A673 (cell line): ENCODE results near the gene TMC3. TPM values are rescaled to one million over a fixed set of nuclear protein-coding genes. Genes with fewer than 3 reads are reported as not detected.

Experiments used
- BruUV-seq: library from RNA; stranded (reverse); fragments of 400-500 nt; replicated peaks from 2 replicates; lab custom pipeline; 2021; lab: Mats Ljungman, UMichigan
- CTCF ChIA-PET: fragments of 300-600 bp; sonication (Branson Sonifier 250); formaldehyde crosslinking; loops from one replicate; lab custom pipeline; 2022; ENCODE audit warnings: antibody characterized with exemption; lab: Charles Lee
- POLR2A ChIA-PET: fragments of 300-600 bp; sonication (Branson Sonifier 250); formaldehyde crosslinking; loops from one replicate; lab custom pipeline; 2022; ENCODE audit warnings: antibody characterized with exemption; ENCODE audit not compliant: low non-redundant PET; lab: Charles Lee
- DNase-seq: peaks from one replicate; pipeline ENCODE4 v3.0.0-alpha.2; 2015; ENCODE audit warnings: low spot score
- H3K27ac ChIP-seq: fragments of 200-600 bp; sonication (generic); 2 replicates; pipeline ENCODE4 v1.5.1; 2016; ENCODE audit warnings: mixed run types, low read depth, mild to moderate bottlenecking, mixed read lengths, antibody characterized with exemption, low read length; ENCODE audit not compliant: poor library complexity, severe bottlenecking
- H3K27me3 ChIP-seq: fragments of 200-600 bp; sonication (generic); replicated peaks from 2 replicates; pipeline ENCODE4 v1.6.1; 2017; ENCODE audit warnings: mixed run types, low read depth, mild to moderate bottlenecking, mixed read lengths, antibody characterized with exemption, low read length; ENCODE audit not compliant: insufficient read depth, poor library complexity
- H3K36me3 ChIP-seq: fragments of 200-600 bp; sonication (generic); 2 replicates; pipeline ENCODE4 v1.6.1; 2016; ENCODE audit warnings: mixed run types, mild to moderate bottlenecking, mixed read lengths, antibody characterized with exemption, low read length; ENCODE audit not compliant: insufficient read depth, poor library complexity, severe bottlenecking
- H3K4me1 ChIP-seq: fragments of 200-600 bp; sonication (generic); 2 replicates; pipeline ENCODE4 v1.6.1; 2017; ENCODE audit warnings: mixed run types, mild to moderate bottlenecking, mixed read lengths, antibody characterized with exemption, low read length; ENCODE audit not compliant: insufficient read depth, poor library complexity, severe bottlenecking
- H3K4me3 ChIP-seq: fragments of 200-600 bp; sonication (generic); 2 replicates; pipeline ENCODE4 v1.5.1; 2016; ENCODE audit warnings: low read depth, mixed run types, mild to moderate bottlenecking, mixed read lengths, low read length; ENCODE audit not compliant: poor library complexity, severe bottlenecking
- H3K9me3 ChIP-seq: fragments of 200-600 bp; sonication (generic); 2 replicates; pipeline ENCODE4 v1.6.1; 2016; ENCODE audit warnings: mixed run types, low read depth, mild to moderate bottlenecking, mixed read lengths, antibody characterized with exemption, low read length; ENCODE audit not compliant: poor library complexity, severe bottlenecking
- CTCF ChIP-seq: fragments of 300-800, 200-600 bp; sonication (generic); conservative IDR thresholded peaks from 2 replicates; pipeline ENCODE4 v1.5.1; 2017; ENCODE audit warnings: low read depth, mild to moderate bottlenecking, antibody characterized with exemption, low read length, moderate library complexity, mixed read lengths
- EZH2 ChIP-seq: fragments of 200-600 bp; sonication (generic); IDR thresholded peaks from 2 replicates; pipeline ENCODE4 v1.6.1; 2017; ENCODE audit warnings: borderline replicate concordance, low read depth, mild to moderate bottlenecking, mixed read lengths, antibody characterized with exemption, low read length; ENCODE audit not compliant: poor library complexity, severe bottlenecking
- intact Hi-C: fragments of 100-400 bp; cut with micrococcal nuclease; formaldehyde crosslinking; loops from one replicate; pipeline ENCODE4 v1.10.0; 2022; ENCODE audit not compliant: unreplicated experiment
- total RNA-seq: library from RNA; stranded (reverse); gene quantifications from 2 replicates; pipeline ENCODE4 v1.2.3, GENCODE V29; 2021

The TMC3 gene
- total RNA-seq, 1 experiment from 2014 or later, result not detected

DNA sequence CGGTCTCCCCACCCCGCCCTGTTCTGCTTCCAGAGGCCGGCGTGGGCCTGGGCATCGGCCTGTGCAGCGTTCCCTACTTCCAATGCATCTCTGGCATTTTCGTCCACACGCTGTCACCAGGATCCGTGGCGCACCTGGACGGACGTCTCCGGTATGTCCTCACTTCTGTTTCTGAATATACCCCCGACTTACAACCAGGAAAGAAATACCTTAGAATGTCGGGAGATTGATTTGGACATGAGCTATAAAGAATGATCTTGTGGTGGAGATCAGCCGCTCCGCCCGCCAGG, 91.5 kb downstream of the TMC3 start:
- no peak overlapping the region for H3K4me3 ChIP-seq
- BruUV-seq, result no TSS peak
- H3K4me1 ChIP-seq, result no peaks in the 10 kb centered on the region
- CTCF ChIA-PET, result no interaction called here
- H3K36me3 ChIP-seq, result no peaks in the 10 kb centered on the region
- no peak overlapping the region for H3K27ac ChIP-seq
- H3K9me3 ChIP-seq, result no peaks in the 10 kb centered on the region
- DNase-seq, result no peak
- intact Hi-C loops, result no loop called here
- TF ChIP-seq EZH2, result no peak
- TF ChIP-seq CTCF, result no peak
- POLR2A ChIA-PET, result no interaction called here
- H3K27me3 ChIP-seq, result no peaks in the 10 kb centered on the region

DNA sequence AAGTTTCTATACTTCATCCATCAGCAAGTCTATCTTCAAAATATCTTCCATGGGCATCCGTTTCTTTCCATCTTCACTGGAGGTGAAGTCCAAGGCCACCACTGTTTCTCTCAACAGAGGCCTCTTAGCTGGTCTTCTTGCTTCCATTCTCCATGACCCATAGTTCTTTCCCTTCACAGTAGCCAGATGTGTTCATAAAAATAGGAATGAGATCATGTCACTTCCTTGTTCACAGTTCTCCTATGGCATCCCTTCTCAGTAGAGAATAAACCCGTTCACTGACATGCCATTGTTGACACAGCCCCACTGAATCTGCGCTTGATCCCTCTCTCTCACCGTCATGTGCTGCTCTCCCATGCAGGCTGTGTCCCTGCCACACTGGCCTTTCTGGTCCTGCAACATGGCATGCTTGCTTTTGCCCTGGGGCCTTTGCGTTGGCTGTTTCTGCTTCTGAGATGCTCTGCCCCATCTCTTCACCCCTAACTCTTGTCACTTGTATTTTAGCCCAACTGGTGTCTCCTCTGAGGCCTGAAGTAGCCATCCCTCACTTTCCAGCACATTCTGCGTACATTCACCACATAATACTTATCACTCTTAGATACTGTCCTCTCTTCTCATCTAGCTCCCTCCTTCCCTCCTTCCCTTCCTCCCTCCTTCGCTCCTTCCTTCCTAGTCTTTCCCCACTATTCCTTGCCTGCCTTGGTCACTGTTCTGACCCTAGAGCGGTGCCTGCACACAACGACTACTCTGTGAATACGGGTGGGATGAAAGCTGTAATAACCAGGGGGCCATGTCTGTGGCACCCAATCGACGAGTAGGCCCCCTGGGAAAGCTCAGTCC, 92.0 kb downstream of the TMC3 start:
- Histone ChIP-seq H3K27me3 (no peaks in the 10 kb centered on the region), H3K9me3 (peaks cover 2% of the 10 kb centered on the region), H3K27ac (no peak overlapping the region), H3K36me3 (no peaks in the 10 kb centered on the region), H3K4me3 (no peak overlapping the region), H3K4me1 (no peaks in the 10 kb centered on the region)
- no TSS peak for BruUV-seq
- no peak for TF ChIP-seq CTCF
- TF ChIP-seq EZH2, result no peak
- intact Hi-C loops, result no loop called here
- ChIA-PET POLR2A (no interaction called here), CTCF (no interaction called here)
- no peak for DNase-seq

GRCh38 chr15:81281456-81281735, 92.6 kb downstream of the TMC3 start:
- intact Hi-C loops, result no loop called here

More at GRCh38 chr15:81281456-81281735, 92.6 kb downstream of the TMC3 start:
- no peak for DNase-seq
- ChIA-PET CTCF (no interaction called here), POLR2A (no interaction called here)
- TF ChIP-seq EZH2 (no peak), CTCF (no peak)
- H3K27ac ChIP-seq, result no peak overlapping the region
- peaks cover 6% of the 10 kb centered on the region for H3K9me3 ChIP-seq
- H3K4me1 ChIP-seq, result no peaks in the 10 kb centered on the region
- no TSS peak for BruUV-seq
- H3K27me3 ChIP-seq, result no peaks in the 10 kb centered on the region
- H3K36me3 ChIP-seq, result no peaks in the 10 kb centered on the region
- no peak overlapping the region for H3K4me3 ChIP-seq

Other genes with a start within 250 kb of the TMC3 start
- 1.6 and 2.8 TPM in 2 replicates for gene CFAP161, start 239.9 kb downstream of the TMC3 start, total RNA-seq
- gene IL16, start 177.3 kb downstream of the TMC3 start, total RNA-seq, result 1.4 and 1.8 TPM in 2 replicates
- 0.54 and 2.1 TPM in 2 replicates for gene STARD5, start 50.1 kb downstream of the TMC3 start, total RNA-seq